NT2/D1 (cell line): ENCODE measurements around the gene TRPC6.

Source experiments
- SUZ12 ChIP-seq: IDR thresholded peaks from 2 replicates; pipeline ENCODE4 v1.6.1; 2011; ENCODE audit not compliant: insufficient read length, insufficient read depth; ENCODE audit errors: extremely low read depth
- YY1 ChIP-seq: IDR thresholded peaks from 2 replicates; pipeline ENCODE4 v1.6.1; 2011; ENCODE audit not compliant: insufficient read length, insufficient read depth
- ZNF274 ChIP-seq: IDR thresholded peaks from 2 replicates; pipeline ENCODE4 v1.6.1; 2011; ENCODE audit warnings: mild to moderate bottlenecking, low read depth, low read length

- TF ChIP-seq YY1 (no peak), ZNF274 (no peak), SUZ12 (no peak)
Measured at GRCh38 chr11:101555366-101555765, 28.4 kb downstream of the TRPC6 start.
